CD4-positive, alpha-beta T cell treated with Interleukin-6 at 100 ng/mL for 8 hours (primary cell): ENCODE data around the gene TYW1.
"Not testable (repeated sequence)": the region's sequence is repeated elsewhere in the genome, so short reads cannot be mapped to it uniquely, and the experiment has no call there.

Experiments used
- DNase-seq: peaks from one replicate; pipeline ENCODE4 v3.0.0-alpha.2; 2020; ENCODE audit warnings: mixed read lengths, low spot score

The TYW1 gene

GRCh38 chr7:67248364-67248763 is 251.7 kb downstream of the TYW1 start:
- DNase-seq, result not testable (repeated sequence)

- no peak for DNase-seq
Measured at GRCh38 chr7:67251986-67252558, 255.4 kb downstream of the TYW1 start.

GRCh38 chr7:67255076-67255475 is 258.4 kb downstream of the TYW1 start:
- DNase-seq, result not testable (repeated sequence)

GRCh38 chr7:67257779-67258178 is 261.1 kb downstream of the TYW1 start:
- DNase-seq, result not testable (repeated sequence)

GRCh38 chr7:67259363-67259762 is 262.7 kb downstream of the TYW1 start:
- DNase-seq, result not testable (repeated sequence)

GRCh38 chr7:67260166-67260586 is 263.5 kb downstream of the TYW1 start:
- DNase-seq, result peak; percentile 11

GRCh38 chr7:67264000-67264399 is 267.4 kb downstream of the TYW1 start:
- not testable (repeated sequence) for DNase-seq

- DNase-seq, result not testable (repeated sequence)
Measured at GRCh38 chr7:67266070-67266469, 269.4 kb downstream of the TYW1 start.

GRCh38 chr7:67267914-67268313 is 271.3 kb downstream of the TYW1 start:
- DNase-seq, result no peak

- not testable (repeated sequence) for DNase-seq
Measured at GRCh38 chr7:67269916-67270315, 273.3 kb downstream of the TYW1 start.
